ENCODE measurements around the gene KIF1C.
A peak's percentile ranks its signal among the peaks of the same experiment; 100 is the strongest.

The KIF1C gene

DNA sequence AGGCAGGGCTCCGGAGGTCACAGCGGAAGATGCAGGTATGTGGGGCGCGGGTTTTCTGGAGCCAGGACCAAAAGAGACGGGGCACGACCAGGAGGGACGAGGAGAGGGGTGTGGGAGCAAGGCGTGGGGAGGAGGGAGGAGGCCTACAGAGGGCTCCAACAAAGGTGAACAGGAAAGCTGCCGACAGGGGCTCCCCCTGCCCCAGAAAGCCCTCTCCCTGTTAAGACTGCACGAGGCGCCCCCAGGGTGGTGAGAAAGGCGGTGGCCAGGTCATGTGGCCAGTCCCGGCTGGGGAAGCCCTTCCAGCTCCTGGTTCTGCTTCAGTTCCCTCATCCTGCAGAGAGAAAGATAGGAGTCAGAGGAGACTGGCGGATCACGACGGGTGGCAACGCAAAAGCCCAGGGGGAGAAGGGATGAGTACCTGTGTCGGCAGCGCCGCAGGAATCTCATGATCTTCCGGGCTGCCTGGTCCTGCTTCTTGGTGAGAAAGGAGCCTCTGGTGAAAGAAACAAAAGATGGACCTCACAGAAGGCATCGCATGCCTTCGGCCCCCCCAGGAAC, 29.2 kb upstream of the KIF1C start:
- FAIRE-seq (no peak), DNase-seq (ENCODE audit: extremely low spot score, insufficient read length, low read depth) (no peak)

DNA sequence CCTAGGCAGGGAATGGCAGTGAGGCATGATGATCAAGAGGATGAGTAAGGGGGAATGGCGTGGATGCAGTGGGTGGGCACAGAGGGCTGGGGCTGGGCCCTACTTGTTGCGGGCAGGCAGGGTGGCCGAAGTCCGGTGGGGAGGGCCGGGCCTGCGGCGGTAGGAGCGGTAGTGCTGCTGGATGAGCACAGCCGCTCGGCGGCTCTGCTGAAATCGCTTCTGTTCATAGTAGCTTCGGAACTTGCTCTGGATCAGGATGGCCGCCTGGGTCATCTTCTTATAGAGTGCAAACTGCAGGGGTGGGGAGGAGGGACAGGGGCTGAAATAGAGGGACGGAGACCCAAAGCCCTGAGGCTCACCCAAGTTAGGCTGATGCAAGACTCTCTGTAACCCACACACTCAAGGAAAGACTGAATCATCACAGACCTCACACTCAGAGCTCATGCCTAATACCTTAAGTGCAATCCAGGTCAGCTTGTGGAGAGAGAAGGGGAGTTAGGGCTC, 28.7 kb upstream of the KIF1C start:
- FAIRE-seq (no peak), DNase-seq (ENCODE audit: extremely low spot score, insufficient read length, low read depth) (no peak)

DNA sequence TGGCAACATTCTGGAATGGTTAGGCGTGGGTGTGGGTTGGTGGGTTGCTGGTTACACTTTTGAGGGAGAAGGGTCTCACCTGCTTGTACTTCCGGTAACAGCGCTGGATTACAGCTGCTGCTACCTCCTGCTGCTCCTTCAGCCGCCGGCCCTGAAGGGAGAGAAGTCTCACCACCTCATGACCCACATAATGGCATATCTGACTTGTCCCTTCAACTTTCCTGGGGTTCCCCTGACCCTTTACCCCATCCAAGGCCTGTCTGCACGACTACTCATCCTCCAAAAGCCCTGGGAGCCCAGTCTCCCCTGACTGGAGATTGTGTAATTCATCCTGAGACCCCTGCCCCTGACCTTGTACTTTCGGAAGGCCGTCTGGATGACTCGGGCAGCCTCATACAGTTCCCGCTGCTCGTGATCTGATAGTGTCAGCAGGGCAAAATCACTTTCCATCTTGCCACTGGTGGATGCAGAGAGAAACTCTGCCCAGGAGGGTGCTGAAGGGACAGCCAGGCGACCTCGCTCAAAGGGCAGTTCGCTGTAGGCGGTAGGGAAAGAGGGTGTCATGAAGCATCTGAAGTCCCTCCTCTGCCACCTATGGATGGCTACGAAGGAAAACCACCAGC, 28.1 kb upstream of the KIF1C start:
- DNase-seq (ENCODE audit: extremely low spot score, insufficient read length, low read depth) = no peak
- FAIRE-seq = no peak

DNA sequence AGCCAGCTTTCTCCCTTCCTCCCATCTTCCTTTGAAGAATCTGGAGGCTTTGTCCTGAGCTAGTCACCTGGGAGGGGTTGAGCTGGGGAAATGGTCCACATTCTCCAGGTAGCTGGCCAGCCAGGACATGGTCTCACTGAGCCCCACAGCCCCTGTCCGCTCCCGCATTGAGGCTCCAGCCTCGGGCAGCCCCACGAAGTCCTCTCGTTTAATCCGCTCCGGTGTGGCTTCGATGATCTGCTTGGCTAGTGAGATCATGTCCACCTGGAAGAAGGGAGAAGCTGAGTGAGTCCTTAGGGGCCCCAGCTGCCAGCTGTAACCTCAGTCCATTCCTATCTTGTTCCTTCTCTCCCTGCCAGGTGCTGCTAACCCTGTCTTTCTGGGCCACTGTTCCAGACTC, 27.5 kb upstream of the KIF1C start:
- FAIRE-seq (no peak), DNase-seq (ENCODE audit: extremely low spot score, insufficient read length, low read depth) (no peak)

DNA sequence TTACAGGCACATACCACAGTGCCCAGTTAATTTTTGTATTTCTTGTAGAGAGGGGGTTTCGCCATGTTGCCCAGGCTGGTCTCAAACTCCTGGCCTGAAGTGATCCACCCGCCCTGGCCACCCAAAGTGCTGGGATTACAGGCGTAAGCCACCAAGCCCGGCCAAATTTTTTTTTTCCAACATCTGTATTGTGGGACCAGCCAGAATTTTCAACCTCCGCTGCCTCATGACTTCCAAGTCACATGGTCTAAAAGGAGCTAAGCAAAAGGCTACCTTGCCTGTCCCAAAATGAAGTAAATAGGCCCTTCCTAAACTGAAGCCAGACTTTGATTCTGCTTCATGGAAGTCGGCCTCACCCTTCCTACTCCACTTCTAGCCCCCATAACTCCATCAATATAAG, 25.9 kb upstream of the KIF1C start:
- no peak for DNase-seq (ENCODE audit: extremely low spot score, insufficient read length, low read depth)
- no peak for FAIRE-seq

DNA sequence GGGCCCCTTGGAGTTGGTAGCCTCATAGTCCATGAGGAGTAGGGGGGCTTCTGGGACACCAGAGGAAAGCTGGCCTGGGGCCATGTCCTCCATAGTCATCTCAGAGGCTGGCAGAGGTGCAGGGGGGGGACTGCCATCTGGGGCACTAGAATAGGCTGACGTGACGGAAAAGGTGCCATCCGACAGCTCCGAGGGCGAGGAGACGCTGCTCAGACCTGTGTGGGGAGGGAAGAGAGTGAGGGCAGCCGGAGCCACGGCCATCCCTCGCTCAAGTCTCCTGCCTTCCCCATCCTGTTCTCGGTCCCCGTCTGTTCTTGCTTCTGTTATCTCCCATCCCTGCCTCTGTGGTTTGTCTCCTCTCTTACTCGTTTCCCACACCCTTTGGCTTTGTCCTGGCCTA, 25.4 kb upstream of the KIF1C start:
- FAIRE-seq = no peak
- no peak for DNase-seq (ENCODE audit: extremely low spot score, insufficient read length, low read depth)

DNA sequence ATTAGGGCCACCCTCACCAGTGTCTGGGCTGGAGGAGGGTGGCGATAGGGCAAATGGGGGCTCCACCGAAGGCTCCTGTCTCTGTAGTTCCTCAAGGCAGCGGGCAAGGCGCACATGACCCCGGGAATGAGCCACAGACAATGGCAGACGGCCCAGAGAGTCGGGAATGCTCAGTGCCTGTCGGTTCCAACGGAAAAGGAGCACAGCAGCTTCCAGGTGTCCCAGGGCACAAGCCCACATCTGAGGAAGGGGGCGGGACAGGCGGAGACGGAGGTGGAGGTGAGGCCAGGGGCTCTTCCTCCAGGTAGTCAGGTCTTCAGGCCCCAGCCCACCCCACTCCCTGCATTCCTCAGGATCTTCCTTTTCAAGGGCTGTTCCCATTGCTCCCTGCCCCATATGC, 25.0 kb upstream of the KIF1C start:
- FAIRE-seq (no peak), DNase-seq (ENCODE audit: extremely low spot score, insufficient read length, low read depth) (no peak)

DNA sequence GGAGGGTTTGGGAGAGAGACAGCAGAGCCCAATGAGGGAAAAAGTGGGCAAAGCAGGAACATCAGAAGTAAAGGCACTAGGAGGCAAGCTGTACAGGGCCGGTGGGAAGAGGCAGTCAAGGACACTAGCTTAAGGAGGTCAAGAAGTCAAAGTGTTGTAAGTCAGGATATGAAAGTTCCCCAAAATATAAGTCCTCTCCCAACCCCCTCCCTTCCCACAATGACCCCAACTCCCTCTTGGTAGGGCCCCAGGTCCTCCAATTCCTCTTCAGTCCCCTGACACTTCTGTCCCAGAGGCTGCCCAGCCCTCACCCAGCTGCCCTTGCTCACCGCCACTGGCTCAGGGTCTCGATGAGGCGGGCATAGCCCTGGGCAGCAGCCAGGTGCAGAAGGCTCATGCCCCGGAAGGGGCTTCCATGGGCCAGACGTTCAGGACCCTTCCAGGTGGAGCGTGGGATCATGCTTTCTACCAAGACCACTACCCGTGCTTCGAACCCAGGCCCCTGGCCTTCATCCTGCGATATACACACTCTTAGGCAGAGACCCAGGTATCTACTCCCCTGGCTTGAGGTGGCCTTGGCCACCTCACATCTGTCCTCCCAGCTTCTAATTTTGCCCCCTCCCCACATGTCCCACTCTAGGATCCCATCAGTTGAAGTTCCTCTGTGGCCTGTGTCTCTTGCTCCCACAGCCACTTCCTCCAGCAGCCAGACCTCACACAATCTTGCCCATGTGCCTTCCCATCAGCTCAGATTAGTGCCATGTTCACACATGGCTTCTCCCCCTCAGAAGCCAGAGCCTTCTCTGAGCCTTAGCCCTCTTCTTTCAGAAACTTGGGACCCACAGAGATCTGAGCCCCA, 24.3 kb upstream of the KIF1C start:
- FAIRE-seq = no peak
- DNase-seq (ENCODE audit: extremely low spot score, insufficient read length, low read depth) = no peak

DNA sequence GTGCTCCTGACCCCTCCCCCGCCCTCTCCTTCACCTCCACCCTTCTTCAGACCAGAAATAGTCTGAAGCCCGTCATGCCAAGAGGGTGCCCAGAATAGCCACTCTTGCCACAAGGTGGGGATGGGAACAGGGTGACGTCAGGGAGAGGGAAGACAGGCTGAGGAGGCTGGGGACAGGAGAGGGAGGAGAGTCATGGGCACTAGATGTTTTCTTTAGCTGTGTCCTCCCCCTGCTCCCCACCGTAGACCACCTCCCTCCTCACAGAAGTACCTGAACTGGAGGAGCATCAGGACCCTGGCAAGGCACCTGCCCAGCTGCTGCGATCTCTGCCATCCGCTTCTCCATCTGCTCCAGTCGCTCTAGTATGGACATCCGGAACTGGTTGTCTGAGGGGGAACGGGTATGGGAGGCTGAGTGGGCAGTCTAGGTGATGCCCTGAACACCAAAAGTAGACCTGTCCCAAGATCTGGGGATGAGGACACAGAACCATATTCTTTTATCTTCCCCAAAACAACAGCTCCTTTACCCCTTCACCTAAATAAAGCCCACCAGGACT, 23.6 kb upstream of the KIF1C start:
- FAIRE-seq (no peak), DNase-seq (ENCODE audit: extremely low spot score, insufficient read length, low read depth) (no peak)

DNA sequence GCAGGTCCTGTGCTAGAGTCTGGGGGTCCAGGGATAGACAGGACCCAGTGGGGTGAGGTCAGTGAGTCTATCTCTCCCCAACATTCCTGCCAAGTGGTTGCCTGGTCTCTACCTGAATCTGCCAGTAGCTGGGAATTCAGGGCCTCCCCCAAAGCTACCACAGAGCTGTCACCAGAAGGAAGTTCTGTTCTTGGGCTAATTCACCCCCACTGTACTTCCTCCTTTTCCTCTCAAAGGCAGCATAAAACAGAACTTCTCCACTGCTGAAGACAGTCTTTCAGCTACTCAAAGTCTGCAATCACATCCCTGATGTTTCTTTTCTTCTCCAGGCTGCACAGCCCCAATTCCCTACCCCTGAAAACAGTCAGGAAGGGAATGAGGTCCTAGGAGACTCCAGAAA, 19.0 kb upstream of the KIF1C start:
- no peak for FAIRE-seq
- no peak for DNase-seq (ENCODE audit: extremely low spot score, insufficient read length, low read depth)

DNA sequence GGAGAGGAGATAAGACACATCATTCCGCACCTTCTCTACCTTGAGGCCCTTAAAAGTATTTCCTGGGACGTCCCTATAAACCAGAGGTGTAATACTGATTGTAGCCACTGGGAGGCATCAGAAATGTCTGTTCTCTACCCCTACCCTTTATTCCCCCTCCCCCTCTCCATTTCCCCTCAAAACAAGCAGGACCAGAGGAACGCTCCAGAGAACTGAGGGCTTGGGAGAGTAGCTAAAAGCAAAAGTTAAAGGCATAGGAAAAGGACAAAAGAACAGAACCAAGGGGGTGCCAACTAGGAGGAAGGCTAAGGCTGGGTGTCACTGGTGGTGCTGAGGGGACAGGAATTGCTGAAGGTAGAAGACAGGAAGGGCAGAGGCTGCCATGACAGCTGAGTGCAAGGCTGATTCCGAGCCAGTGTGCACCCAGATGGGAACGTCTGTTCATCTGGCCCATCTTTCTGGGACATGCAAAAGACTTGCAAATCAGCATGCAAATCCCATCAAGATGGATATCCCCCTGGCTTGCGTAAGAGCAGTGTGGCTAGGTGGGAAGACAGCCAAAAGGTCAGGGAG, 17.0 kb upstream of the KIF1C start:
- FAIRE-seq (peak; percentile 85), DNase-seq (ENCODE audit: extremely low spot score, insufficient read length, low read depth) (no peak)

DNA sequence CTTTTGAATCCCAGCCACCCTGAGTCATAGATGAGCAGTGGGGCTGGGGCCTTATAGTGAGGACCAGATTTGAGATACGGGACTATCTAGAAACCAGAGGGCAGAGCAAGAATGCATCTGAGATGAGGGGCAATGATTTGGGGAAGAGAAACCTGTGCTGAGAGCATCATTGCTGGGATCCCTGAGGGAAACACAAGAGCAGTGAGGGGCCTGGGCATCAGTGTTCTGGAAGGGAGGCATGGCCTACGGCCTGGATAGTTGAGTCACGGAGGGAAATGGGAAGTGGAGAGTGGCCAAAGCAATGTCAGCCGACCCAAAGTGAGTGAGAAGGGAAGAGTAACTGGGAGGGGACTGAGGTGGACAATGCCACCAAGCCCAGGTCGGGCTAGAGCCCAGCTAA, 15.4 kb upstream of the KIF1C start:
- DNase-seq (ENCODE audit: extremely low spot score, insufficient read length, low read depth) = no peak
- FAIRE-seq = no peak

DNA sequence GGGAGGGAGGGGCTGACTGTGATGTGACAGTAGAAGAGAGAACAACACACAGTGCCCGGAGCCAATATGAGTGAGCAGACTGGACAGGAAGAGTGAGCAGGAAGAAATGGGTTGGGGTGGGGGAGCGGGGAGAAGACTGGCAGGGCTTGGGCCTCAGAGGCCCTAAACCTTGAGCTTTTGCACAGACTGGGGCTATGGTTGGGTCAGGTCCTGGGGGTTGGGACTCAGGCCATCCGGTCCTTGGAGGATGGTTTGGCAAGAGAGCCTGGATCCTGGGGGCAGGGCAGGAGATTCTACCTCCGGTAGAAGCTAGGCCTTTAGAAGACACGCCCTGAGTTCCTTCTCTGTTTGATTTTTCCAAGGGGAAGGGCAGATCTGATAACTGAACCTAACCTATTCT, 11.3 kb upstream of the KIF1C start:
- DNase-seq (ENCODE audit: extremely low spot score, insufficient read length, low read depth) = no peak
- FAIRE-seq = no peak

DNA sequence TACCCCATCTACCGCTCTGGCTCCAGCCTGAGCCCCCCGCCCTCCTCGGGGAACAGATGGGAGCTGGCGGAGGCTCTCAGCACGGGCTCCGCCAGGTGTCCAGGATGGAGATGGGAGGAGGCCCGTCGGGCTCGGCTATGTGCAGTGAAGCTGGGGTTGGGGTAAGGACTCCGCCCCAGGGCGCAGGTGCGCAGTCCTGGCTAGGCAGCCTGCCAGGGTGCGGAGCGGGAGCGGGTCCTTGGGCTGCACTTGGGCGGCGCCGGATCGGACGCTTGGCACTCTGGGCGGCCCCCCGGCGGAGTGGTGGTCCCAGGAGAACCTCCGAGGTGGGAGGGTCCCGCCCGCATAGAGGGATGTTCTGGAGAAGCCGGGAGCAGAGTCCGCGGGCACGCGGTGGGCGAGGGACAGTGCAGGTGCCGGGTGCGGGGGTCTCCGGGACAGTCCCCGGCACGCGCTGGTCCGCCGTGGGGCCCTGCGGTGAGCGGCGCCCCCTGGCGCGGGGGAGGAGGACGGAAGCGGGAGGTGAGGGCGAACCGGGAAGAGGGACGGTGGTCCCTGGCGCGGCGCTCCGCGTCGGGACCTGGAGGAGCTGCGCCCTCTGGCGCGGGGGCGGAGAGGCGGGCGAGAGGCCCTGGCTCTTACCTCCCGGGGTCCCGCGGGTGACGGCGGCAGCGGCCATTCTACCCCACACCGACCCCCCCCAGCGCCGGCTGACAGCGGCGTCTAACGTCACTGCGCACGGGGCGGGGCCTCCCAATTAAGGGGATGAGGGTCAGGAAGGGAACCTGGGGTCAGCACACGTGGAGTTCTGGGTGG, 10.6 kb upstream of the KIF1C start, which contains the start of gene CAMTA2:
CAMTA2 (minus strand) TSS at position 725 of the 816 bp plus-strand sequence. CDS start 1,453 bp downstream, outside the sequence.
- DNase-seq (ENCODE audit: extremely low spot score, insufficient read length, low read depth) (peak; percentile 77), FAIRE-seq (peak; percentile 89)

DNA sequence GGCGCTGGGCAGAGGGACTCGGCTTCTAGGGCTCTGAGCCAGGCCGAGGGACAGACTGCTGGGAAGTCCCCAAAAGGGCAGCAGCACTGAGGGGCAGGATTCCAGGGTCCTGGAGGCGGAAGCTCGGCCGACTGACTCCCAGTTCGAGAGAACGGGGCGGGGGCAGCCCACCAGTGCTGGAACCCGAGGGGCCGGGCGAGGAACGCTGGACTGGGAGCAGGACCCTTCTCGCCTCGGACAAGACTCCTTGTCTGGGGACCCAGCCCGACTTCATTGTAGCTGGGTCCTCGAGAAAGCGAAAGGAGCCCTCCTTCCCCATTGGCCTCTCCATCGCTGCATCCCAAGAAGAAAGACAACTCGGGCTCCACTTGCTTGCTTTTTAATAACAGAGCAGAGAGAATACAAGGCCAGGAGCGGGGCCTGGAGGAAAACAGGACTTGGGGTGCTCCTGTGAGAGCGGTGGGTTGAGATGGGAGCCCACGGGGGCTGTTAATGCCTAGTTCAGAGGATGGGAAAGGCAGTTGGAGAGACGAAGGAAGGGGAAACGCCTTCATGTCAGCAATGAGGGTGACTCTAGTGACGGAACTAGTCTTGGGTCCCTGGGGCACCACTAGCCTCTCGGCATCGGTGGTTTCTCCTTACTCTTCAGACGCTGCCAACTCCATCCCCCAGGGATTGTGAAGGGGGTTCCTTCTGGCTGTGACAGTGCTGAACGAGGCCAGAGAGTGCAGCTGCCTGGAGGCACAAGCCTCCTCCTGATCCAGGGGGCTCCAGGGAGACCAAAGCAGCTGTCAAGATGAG, 9.8 kb upstream of the KIF1C start:
- DNase-seq (ENCODE audit: extremely low spot score, insufficient read length, low read depth) (no peak), FAIRE-seq (peak; percentile 66)

DNA sequence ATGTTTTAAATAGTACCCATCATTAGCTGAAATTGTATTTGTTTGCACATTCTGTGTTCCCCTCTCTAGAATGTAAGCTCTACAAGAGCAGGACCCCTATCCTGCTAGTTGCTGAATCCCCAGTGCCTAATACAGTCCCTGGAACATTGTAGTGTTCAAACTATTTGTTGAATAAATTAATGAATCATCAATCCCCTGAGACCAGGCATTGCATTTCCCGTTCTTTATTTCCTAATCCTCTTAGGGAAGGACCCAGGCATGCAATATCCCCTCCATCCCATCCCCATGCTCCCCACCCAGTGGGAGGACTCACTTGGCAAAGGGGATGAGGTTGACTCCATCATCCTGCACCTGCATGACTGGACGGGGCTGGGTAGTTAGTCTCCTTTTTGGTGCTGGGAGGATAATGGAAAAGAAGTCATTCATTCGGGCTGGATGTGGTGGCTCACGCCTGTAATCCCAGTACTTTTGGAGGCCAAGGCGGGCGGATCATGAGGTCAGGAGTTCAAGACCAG, 3.6 kb upstream of the KIF1C start:
- DNase-seq (ENCODE audit: extremely low spot score, insufficient read length, low read depth) (no peak), FAIRE-seq (no peak)

DNA sequence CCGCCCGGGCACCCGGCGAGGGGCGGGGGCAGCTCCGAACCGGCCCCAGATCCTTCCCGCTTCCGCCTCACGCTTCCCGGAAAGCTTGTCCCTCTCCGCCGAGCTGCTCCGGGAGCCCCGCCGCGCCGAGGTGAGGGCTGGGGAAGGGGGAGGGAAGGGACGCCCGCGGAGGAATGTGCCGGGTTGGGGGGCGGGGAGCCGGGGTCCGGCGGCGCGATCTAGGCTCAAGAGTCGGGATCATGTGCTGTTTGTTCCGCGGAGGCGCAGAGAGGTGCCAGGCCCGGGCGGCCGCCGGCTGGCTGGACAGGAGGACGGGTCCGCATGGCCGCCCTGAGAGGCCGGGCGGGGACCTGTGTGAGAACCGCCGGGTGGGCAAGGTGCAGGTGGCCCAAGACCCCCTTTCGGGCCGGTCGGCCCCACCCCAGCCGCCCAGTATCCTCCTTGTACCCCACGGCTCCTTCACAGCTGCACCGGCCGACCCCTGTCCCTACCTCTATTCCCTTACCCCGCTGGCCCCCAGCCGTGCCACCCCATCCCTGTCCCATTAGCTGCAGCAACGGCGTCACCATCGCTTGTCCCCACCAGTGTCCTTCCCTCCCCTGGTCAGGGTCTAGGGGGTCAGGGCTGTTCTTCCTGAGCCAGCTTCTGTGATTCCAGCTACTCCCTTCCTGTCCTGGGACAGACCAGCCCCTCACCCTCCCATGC, 429 bp downstream of the KIF1C start:
- DNase-seq (ENCODE audit: extremely low spot score, insufficient read length, low read depth) (no peak), FAIRE-seq (peak; percentile 45)

Measured in GM18507 (cell line).